HepG2 (cell line): ENCODE results near the gene GALP. TPM values are rescaled to one million over a fixed set of nuclear protein-coding genes. Genes with fewer than 3 reads are reported as not detected.

Experiments used
- BHLHE40 ChIP-seq: IDR thresholded peaks from 2 replicates; pipeline ENCODE4 v1.6.1; 2011; ENCODE audit warnings: low read length, improper control_type of control experiment
- CREB1 ChIP-seq, 2 experiments: fragments of 450-650 bp in 1 of 2; IDR thresholded peaks; 2 replicates each; pipeline ENCODE4 v1.6.1; 2016 to 2017; ENCODE audit warnings: control low read depth in 1 of 2, mild to moderate bottlenecking in 1 of 2, missing compliant biosample characterization in 1 of 2, missing genetic modification characterization in 1 of 2
- EZH2 ChIP-seq: conservative IDR thresholded peaks from 2 replicates; pipeline ENCODE4 v1.6.1; 2012; ENCODE audit warnings: mild to moderate bottlenecking, low read depth, low read length, moderate library complexity
- GFI1 ChIP-seq: sonication (generic); formaldehyde crosslinking; IDR thresholded peaks from 2 replicates; pipeline ENCODE4 v1.5.0; 2020; ENCODE audit warnings: missing genetic modification reagents, mild to moderate bottlenecking, borderline replicate concordance
- HNF4G ChIP-seq, 2 experiments: sonication (generic) in 1 of 2; formaldehyde crosslinking in 1 of 2; IDR thresholded peaks; 2 replicates each; pipeline versions ENCODE4 v1.4.0 to v1.6.1; 2011 to 2020; ENCODE audit warnings: borderline replicate concordance in 2 of 2, low read depth in 2 of 2, mild to moderate bottlenecking in 2 of 2, low read length in 1 of 2, missing genetic modification reagents in 1 of 2, moderate library complexity in 1 of 2
- HNRNPH1 ChIP-seq: fragments of 200-400 bp; formaldehyde crosslinking; optimal IDR thresholded peaks from 2 replicates; pipeline ENCODE3; 2017; ENCODE audit warnings: mild to moderate bottlenecking, low read depth, low read length
- MYC ChIP-seq: sonication (generic); formaldehyde crosslinking; IDR thresholded peaks from 2 replicates; pipeline ENCODE4 v1.9.0; 2021; ENCODE audit warnings: missing genetic modification reagents, borderline replicate concordance
- NFYB ChIP-seq: sonication (generic); formaldehyde crosslinking; IDR thresholded peaks from 2 replicates; pipeline ENCODE4 v1.4.0; 2020; ENCODE audit warnings: missing genetic modification reagents
- NRL ChIP-seq: sonication (generic); formaldehyde crosslinking; IDR thresholded peaks from 2 replicates; pipeline ENCODE4 v1.5.0; 2020; ENCODE audit warnings: missing genetic modification reagents, mild to moderate bottlenecking, moderate library complexity, borderline replicate concordance
- RARA ChIP-seq: IDR thresholded peaks from 2 replicates; pipeline ENCODE4 v1.6.1; 2016; ENCODE audit warnings: missing genetic modification reagents, missing compliant biosample characterization
- RFXAP ChIP-seq: sonication (generic); formaldehyde crosslinking; IDR thresholded peaks from 2 replicates; pipeline ENCODE4 v1.4.0; 2020; ENCODE audit warnings: missing genetic modification reagents, borderline replicate concordance
- SNAPC2 ChIP-seq: sonication (generic); formaldehyde crosslinking; IDR thresholded peaks from 2 replicates; pipeline ENCODE4 v1.8.1; 2022; ENCODE audit warnings: mild to moderate bottlenecking, missing genetic modification reagents
- TEAD2 ChIP-seq: sonication (generic); formaldehyde crosslinking; IDR thresholded peaks from 2 replicates; pipeline ENCODE4 v1.9.0; 2021; ENCODE audit warnings: missing genetic modification reagents
- ZBTB38 ChIP-seq: sonication (generic); formaldehyde crosslinking; IDR thresholded peaks from 2 replicates; pipeline ENCODE4 v1.5.1; 2020; ENCODE audit warnings: mild to moderate bottlenecking, missing genetic modification reagents
- ZNF496 ChIP-seq: sonication (generic); formaldehyde crosslinking; IDR thresholded peaks from 2 replicates; pipeline ENCODE4 v1.8.1; 2023; ENCODE audit warnings: mild to moderate bottlenecking, moderate library complexity, missing genetic modification reagents; ENCODE audit not compliant: insufficient replicate concordance
- ZNF605 ChIP-seq: sonication (generic); formaldehyde crosslinking; IDR thresholded peaks from 2 replicates; pipeline ENCODE4 v1.8.0; 2022; ENCODE audit warnings: mild to moderate bottlenecking, missing genetic modification reagents
- ZNF746 ChIP-seq: sonication (generic); formaldehyde crosslinking; IDR thresholded peaks from 2 replicates; pipeline ENCODE4 v1.8.0; 2022; ENCODE audit warnings: mild to moderate bottlenecking, missing genetic modification reagents
- polyA plus RNA-seq, 8 experiments: library from polyadenylated mRNA; depleted of rRNA in 3 of 8; stranded (reverse) in 7 of 8; unstranded in 1 of 8; fragments of >200 nt; fragmentation: Illumina TruSeq in 4 of 8; extraction: Trizol in 4 of 8; gene quantifications; 2 replicates each; pipeline versions ENCODE4 v1.2.1 to v1.2.3, GENCODE V29; 2011 to 2016; ENCODE audit warnings: low read depth in 4 of 8, missing spikeins in 1 of 8, mixed read lengths in 1 of 8; ENCODE audit not compliant: insufficient read depth in 1 of 8
- total RNA-seq, 5 experiments: library from RNA; depleted of rRNA; stranded (reverse); fragments of >200 nt; fragmentation: Illumina TruSeq; extraction: Trizol; gene quantifications; 2 replicates each; pipeline ENCODE4 v1.2.3, GENCODE V29; 2016; ENCODE audit warnings: low read depth in 1 of 5
- TF ChIP-seq, protein P1 (sequence below): sonication (generic); formaldehyde crosslinking; IDR thresholded peaks from 2 replicates; pipeline ENCODE4 v1.8.0; 2022; ENCODE audit warnings: mild to moderate bottlenecking, missing genetic modification reagents, borderline replicate concordance
- TF ChIP-seq, protein P2 (sequence below): sonication (generic); formaldehyde crosslinking; IDR thresholded peaks from 2 replicates; pipeline ENCODE4 v1.4.0; 2020; ENCODE audit warnings: missing genetic modification reagents
- TF ChIP-seq, protein P3 (sequence below): sonication (generic); formaldehyde crosslinking; IDR thresholded peaks from 2 replicates; pipeline ENCODE4 v1.5.1; 2020; ENCODE audit warnings: missing genetic modification reagents, mild to moderate bottlenecking, borderline replicate concordance
- TF ChIP-seq, protein P4 (sequence below): IDR thresholded peaks from 2 replicates; pipeline ENCODE4 v1.6.1; 2016; ENCODE audit warnings: missing compliant biosample characterization, missing genetic modification reagents, borderline replicate concordance
- TF ChIP-seq, protein P5 (sequence below): sonication (generic); formaldehyde crosslinking; IDR thresholded peaks from 2 replicates; pipeline ENCODE4 v1.4.0; 2020; ENCODE audit warnings: missing genetic modification reagents

The GALP gene
- total and polyA plus RNA-seq, 2 of the 13 experiments (the other 11 are each of a cell fraction or from before 2014, with no cell fraction given), result not detected

DNA sequence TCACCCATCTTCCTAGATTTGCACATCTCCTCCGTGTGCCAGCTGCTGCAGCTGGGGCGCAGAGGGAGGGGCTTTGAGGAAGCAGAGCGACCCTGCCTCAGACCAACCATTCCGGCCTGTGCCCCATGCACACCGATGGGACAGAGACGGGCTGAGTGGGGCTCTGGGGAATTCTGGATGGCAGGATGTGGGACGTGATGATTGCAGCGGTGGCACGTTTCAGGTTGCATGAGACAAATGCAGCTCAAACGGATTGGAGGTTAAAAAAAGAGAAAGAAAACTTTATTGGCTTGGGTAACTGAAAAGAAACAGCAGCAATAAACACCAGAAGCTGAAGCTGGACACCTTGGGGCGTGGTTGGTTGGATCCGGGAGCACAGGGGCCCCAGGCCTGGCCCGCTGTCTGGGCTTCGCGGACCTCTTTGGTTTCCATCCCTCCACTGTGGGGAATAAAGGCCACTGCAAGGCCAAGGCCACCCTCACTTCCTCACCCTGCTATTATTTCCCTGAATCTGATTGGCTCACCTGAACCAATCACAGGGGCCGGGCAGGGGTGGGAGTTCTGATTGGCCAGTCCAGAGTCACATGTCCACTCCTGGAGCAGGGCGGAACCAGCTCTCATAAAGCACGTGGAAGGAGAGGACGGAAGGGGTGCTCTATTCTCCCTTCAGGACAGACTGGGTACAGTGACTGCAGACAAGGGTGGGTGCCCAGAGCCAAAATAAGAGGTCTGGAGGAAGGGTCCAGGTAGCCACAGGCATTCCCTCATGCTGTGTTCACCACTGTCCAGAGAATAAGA, 48.6 kb upstream of the GALP start (continued):
- TF ChIP-seq, protein P1, sequence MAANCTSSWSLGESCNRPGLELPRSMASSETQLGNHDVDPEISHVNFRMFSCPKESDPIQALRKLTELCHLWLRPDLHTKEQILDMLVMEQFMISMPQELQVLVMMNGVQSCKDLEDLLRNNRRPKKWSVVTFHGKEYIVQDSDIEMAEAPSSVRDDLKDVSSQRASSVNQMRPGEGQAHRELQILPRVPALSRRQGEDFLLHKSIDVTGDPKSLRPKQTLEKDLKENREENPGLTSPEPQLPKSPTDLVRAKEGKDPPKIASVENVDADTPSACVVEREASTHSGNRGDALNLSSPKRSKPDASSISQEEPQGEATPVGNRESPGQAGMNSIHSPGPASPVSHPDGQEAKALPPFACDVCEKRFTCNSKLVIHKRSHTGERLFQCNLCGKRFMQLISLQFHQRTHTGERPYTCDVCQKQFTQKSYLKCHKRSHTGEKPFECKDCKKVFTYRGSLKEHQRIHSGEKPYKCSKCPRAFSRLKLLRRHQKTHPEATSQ, result no peak
- TF ChIP-seq SNAPC2 (CRISPR knock-in tag) (no peak), CREB1 (IDR thresholded peaks at IDR 0.05) (no peak), CREB1 (CRISPR knock-in tag; IDR thresholded peaks at IDR 0.05) (no peak), GFI1 (CRISPR knock-in tag) (no peak), BHLHE40 (no peak), ZNF605 (CRISPR knock-in tag) (no peak), NRL (CRISPR knock-in tag) (no peak), TEAD2 (CRISPR knock-in tag) (no peak), HNRNPH1 (no peak), RFXAP (CRISPR knock-in tag) (no peak), RARA (0 out of 2 replicates have a peak, but pooled peaks have one; percentile 19), ZNF746 (CRISPR knock-in tag) (no peak), ZNF496 (CRISPR knock-in tag) (no peak), MYC (CRISPR knock-in tag) (peak; percentile 26; the same call in 1 of the 2 replicates), EZH2 (no peak), NFYB (CRISPR knock-in tag) (peak; percentile 77), HNF4G (IDR thresholded peaks at IDR 0.05; ENCODE audit: borderline replicate concordance, low read depth, low read length) (no peak), HNF4G (CRISPR knock-in tag; IDR thresholded peaks at IDR 0.05; ENCODE audit: borderline replicate concordance, low read depth) (no peak), ZBTB38 (CRISPR knock-in tag) (peak; percentile 22; the same call in 1 of the 2 replicates)
- TF ChIP-seq, protein P2, sequence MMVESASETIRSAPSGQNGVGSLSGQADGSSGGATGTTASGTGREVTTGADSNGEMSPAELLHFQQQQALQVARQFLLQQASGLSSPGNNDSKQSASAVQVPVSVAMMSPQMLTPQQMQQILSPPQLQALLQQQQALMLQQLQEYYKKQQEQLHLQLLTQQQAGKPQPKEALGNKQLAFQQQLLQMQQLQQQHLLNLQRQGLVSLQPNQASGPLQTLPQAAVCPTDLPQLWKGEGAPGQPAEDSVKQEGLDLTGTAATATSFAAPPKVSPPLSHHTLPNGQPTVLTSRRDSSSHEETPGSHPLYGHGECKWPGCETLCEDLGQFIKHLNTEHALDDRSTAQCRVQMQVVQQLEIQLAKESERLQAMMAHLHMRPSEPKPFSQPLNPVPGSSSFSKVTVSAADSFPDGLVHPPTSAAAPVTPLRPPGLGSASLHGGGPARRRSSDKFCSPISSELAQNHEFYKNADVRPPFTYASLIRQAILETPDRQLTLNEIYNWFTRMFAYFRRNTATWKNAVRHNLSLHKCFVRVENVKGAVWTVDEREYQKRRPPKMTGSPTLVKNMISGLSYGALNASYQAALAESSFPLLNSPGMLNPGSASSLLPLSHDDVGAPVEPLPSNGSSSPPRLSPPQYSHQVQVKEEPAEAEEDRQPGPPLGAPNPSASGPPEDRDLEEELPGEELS (CRISPR knock-in tag), result no peak
- TF ChIP-seq, protein P3, sequence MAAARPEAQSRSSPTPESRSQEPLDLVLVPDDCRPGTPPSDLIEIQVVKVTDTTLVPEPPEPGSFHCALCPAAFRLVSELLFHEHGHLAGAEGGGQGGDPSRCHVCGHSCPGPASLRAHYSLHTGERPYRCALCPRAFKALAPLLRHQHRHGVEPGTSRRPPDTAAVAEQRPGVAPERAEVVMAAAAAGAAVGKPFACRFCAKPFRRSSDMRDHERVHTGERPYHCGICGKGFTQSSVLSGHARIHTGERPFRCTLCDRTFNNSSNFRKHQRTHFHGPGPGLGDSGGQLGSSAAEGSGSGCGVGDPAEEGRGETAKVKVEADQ (CRISPR knock-in tag), result no peak
- TF ChIP-seq, protein P4, sequence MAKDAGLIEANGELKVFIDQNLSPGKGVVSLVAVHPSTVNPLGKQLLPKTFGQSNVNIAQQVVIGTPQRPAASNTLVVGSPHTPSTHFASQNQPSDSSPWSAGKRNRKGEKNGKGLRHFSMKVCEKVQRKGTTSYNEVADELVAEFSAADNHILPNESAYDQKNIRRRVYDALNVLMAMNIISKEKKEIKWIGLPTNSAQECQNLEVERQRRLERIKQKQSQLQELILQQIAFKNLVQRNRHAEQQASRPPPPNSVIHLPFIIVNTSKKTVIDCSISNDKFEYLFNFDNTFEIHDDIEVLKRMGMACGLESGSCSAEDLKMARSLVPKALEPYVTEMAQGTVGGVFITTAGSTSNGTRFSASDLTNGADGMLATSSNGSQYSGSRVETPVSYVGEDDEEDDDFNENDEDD (CRISPR knock-in tag), result no peak
- TF ChIP-seq, protein P5, sequence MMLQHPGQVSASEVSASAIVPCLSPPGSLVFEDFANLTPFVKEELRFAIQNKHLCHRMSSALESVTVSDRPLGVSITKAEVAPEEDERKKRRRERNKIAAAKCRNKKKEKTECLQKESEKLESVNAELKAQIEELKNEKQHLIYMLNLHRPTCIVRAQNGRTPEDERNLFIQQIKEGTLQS, result no peak
